ENCODE data around the gene UROD. TPM values are rescaled to one million over a fixed set of nuclear protein-coding genes. Genes with fewer than 3 reads are reported as not detected.
"Not testable (repeated sequence)": the region's sequence is repeated elsewhere in the genome, so short reads cannot be mapped to it uniquely, and the experiment has no call there.

UROD gene
- total RNA-seq: 10 to 100 TPM; 71.9 to 87.6 (median 80.0) TPM
- polyA plus RNA-seq: 91.0 TPM
- long read RNA-seq, donor 1, transcript UROD-201 (10 exons, 1,300 nt): major isoform, 60 of 97 reads
- long read RNA-seq, donor 1, partial matches to known transcripts: 6 of 97 reads
- long read RNA-seq, donor 1, other reads (novel, unspliced or antisense): 27 of 97 reads
- long read RNA-seq, donor 2, transcript UROD-201 (10 exons, 1,300 nt): major isoform, 46 of 61 reads
- long read RNA-seq, donor 2, partial matches to known transcripts: 5 of 61 reads
- long read RNA-seq, donor 2, other reads (novel, unspliced or antisense): 8 of 61 reads
- long read RNA-seq, donor 3, transcript UROD-201 (10 exons, 1,300 nt): major isoform, 92 of 140 reads
- long read RNA-seq, donor 3, partial matches to known transcripts: 6 of 140 reads
- long read RNA-seq, donor 3, other reads (novel, unspliced or antisense): 41 of 140 reads
- long read RNA-seq, donor 4, transcript UROD-201 (10 exons, 1,300 nt): major isoform, 50 of 66 reads
- long read RNA-seq, donor 4, partial matches to known transcripts: 5 of 66 reads
- long read RNA-seq, donor 4, other reads (novel, unspliced or antisense): 11 of 66 reads

DNA sequence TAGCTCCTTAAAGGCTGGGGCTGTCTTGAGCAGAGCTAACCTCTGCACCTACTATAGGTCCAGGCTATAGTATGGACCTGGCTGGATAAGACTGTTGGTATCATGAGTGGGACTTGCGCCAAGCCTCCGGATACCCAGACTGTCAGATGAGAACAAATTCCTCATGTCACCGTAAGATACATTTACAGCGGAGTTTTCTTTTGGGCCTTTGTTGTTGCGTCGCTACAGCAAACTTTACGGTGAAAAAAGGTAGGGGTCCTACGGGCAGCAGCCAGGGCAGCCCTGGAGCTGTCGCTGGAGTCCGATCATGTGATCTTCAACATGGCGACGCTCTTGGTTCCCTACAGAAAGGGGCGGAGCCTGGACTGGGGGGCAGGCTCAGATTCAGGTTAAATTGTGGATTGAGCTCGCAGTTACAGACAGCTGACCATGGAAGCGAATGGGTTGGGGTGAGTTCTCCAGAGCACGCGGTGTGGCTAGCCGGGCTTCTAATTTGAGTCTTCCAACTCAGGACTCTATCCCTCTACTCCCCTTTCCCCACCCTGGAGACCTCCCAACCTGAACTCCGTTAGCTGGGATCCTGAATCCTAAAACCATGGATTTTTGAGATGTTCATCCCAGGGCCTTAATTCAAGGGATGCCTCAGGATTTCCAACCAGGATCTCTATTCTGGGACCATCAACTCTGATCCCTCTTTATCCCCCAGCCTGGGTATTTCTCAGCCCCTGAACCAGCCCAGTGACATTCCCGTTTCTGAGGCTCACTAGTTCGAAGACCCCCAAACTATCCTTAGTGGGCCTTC, at the start of gene UROD:
TSS of gene UROD (plus strand) at position 418 of the 802 bp plus-strand sequence. CDS start at position 430, 12 bp downstream.
- Histone ChIP-seq H3K4me1 (ENCODE audit: control insufficient read depth, insufficient read depth, low read length) (peaks cover 9% of the 10 kb centered on the region), H3K9me3 (ENCODE audit: control insufficient read depth, low read length) (no peaks in the 10 kb centered on the region), H3K27ac (ENCODE audit: low read length) (peak within 1 kb of the TSS; percentile 91), H3K27me3 (ENCODE audit: control insufficient read depth, insufficient read depth) (no peaks in the 10 kb centered on the region), H3K4me3 (ENCODE audit: low read length) (peak within 1 kb of the TSS; percentile 78)
- WGBS: under 1% methylated on average over 21 of the region's 21 CpGs
- ATAC-seq (peak; percentile 93), DNase-seq (peak; percentile 93 to 97 (median 95))
- intact Hi-C loops (cut with DNase I): loop anchor here in 3 of 4 donors (5.0 kb wide), 2 partner anchors 290 to 480 kb away; partner anchors contain the start of gene TESK2 (in 2 of the 3)

DNA sequence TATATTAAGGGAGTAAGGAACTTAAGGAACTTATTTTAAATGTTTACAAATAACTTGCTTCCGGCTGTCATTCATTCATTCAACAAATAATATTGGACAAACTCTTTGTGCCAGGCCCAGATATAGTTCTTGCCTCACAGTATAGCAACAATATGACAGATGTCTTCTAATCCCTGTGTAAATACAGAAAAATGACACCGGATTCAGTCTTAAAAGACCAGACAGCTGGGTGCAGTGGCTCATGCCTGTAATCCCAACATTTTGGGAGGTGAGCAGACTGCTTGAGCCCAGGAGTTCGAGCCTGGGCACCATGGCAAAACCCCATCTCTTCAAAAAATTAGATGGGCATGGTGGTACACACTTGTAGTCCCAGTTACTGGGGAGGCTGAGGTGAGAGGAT, 49.3 kb upstream of the UROD start:
- intact Hi-C loops (cut with DNase I): no loop called here
- 98% methylated on average over 3 of the region's 3 CpGs for WGBS
- no peaks in the 10 kb centered on the region for H3K27me3 ChIP-seq (ENCODE audit: control insufficient read depth, insufficient read depth)
- no peaks in the 10 kb centered on the region for H3K4me1 ChIP-seq (ENCODE audit: control insufficient read depth, insufficient read depth, low read length)
- no peak overlapping the region for H3K4me3 ChIP-seq (ENCODE audit: low read length)
- no peak overlapping the region for H3K27ac ChIP-seq (ENCODE audit: low read length)
- no peaks in the 10 kb centered on the region for H3K9me3 ChIP-seq (ENCODE audit: control insufficient read depth, low read length)
- ATAC-seq (no peak), DNase-seq (no peak)

DNA sequence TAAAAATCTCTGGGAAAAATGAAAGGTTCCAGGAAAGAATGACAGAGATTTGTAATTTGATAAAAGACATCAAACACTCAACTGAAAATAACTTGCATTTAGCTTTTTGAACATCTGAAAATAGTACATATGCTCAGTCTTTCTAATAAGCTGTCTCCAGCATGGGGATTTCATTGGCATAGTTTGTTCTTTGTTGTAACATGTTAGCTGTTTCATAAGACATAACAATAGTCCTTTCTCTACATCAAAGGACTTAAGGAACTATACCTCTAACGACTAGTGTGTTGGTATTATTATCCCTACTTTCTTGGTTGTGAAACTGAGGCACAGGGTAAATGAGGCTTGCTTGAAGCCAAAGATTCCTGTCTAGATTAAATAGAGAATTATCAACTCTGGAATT, 47.7 kb upstream of the UROD start:
- no peak overlapping the region for H3K27ac ChIP-seq (ENCODE audit: low read length)
- intact Hi-C loops (cut with DNase I): no loop called here
- no peaks in the 10 kb centered on the region for H3K9me3 ChIP-seq (ENCODE audit: control insufficient read depth, low read length)
- H3K27me3 ChIP-seq (ENCODE audit: control insufficient read depth, insufficient read depth): no peaks in the 10 kb centered on the region
- H3K4me1 ChIP-seq (ENCODE audit: control insufficient read depth, insufficient read depth, low read length): no peaks in the 10 kb centered on the region
- DNase-seq (no peak), ATAC-seq (no peak)
- 77% methylated on average over 1 of the region's 1 CpG for WGBS
- H3K4me3 ChIP-seq (ENCODE audit: low read length): no peak overlapping the region

DNA sequence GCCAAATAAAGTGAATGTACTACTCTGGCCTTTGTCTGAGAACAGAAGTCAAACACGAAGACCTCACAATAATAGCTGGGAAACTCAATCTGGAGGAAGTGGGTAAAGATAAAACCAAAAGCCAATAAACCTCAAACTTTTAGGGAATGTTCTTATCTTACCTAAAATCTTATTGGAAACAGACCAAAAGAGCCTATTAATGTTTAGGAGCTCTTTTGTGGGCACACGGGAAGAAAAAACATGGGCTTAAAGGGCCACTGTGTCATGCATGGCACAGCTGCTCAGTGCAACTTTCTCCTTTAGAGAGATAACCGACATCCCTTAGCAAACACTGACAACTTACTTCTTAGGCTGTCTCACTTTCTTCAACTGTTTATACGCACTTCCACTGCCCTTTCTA, 41.7 kb upstream of the UROD start:
- Histone ChIP-seq H3K9me3 (ENCODE audit: control insufficient read depth, low read length) (no peaks in the 10 kb centered on the region), H3K4me3 (ENCODE audit: low read length) (no peak overlapping the region), H3K4me1 (ENCODE audit: control insufficient read depth, insufficient read depth, low read length) (no peaks in the 10 kb centered on the region), H3K27me3 (ENCODE audit: control insufficient read depth, insufficient read depth) (no peaks in the 10 kb centered on the region), H3K27ac (ENCODE audit: low read length) (no peak overlapping the region)
- DNase-seq: no peak
- WGBS: 60% methylated on average over 4 of the region's 4 CpGs
- intact Hi-C loops (cut with DNase I): no loop called here
- peak in 1 of 2 donors; percentile 58 for ATAC-seq

DNA sequence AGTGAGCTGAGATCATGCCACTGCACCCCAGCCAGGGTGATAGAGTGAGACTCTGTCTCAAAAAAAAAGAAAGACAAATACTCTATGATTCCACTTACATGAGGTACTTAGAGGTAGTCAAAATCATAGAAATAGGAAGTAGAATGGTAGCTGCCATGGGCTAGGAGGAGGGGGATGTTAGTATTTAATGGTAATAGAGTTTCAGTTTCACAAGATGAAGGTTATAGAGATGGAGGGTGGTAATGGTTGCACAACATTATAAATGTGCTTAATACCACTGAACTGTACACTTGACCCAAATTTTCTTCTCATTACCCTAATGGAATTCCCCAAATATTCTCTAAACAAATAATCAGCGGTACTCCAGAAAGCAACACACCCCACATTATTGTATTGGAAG, 38.4 kb upstream of the UROD start:
- ATAC-seq (no peak), DNase-seq (no peak)
- Histone ChIP-seq H3K27ac (ENCODE audit: low read length) (no peak overlapping the region), H3K4me1 (ENCODE audit: control insufficient read depth, insufficient read depth, low read length) (no peaks in the 10 kb centered on the region), H3K27me3 (ENCODE audit: control insufficient read depth, insufficient read depth) (no peaks in the 10 kb centered on the region), H3K9me3 (ENCODE audit: control insufficient read depth, low read length) (no peaks in the 10 kb centered on the region), H3K4me3 (ENCODE audit: low read length) (no peak overlapping the region)
- intact Hi-C loops (cut with DNase I): no loop called here
- WGBS: 99% methylated on average over 1 of the region's 1 CpG

DNA sequence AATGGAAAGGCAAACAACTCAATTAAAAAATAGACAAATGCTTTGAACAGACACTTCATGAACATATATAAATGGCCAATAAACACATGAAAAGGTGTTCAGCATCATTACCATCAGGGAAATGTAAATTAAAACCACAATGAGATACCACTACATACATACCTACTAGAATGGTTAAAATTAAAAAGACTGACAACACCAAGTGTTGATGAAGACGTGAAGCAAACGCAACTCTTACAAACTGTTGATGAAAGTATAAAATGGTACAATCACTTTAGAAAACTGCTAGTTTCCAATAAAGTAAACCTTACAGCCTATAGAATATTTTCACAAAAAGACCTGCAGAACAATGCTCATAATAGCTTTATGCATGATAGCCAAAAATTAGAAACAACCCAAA, 35.8 kb upstream of the UROD start:
- DNase-seq (no peak), ATAC-seq (no peak)
- no peaks in the 10 kb centered on the region for H3K27me3 ChIP-seq (ENCODE audit: control insufficient read depth, insufficient read depth)
- 97% methylated on average over 2 of the region's 2 CpGs for WGBS
- intact Hi-C loops (cut with DNase I): no loop called here
- no peaks in the 10 kb centered on the region for H3K4me1 ChIP-seq (ENCODE audit: control insufficient read depth, insufficient read depth, low read length)
- no peaks in the 10 kb centered on the region for H3K9me3 ChIP-seq (ENCODE audit: control insufficient read depth, low read length)
- no peak overlapping the region for H3K4me3 ChIP-seq (ENCODE audit: low read length)
- H3K27ac ChIP-seq (ENCODE audit: low read length): no peak overlapping the region

DNA sequence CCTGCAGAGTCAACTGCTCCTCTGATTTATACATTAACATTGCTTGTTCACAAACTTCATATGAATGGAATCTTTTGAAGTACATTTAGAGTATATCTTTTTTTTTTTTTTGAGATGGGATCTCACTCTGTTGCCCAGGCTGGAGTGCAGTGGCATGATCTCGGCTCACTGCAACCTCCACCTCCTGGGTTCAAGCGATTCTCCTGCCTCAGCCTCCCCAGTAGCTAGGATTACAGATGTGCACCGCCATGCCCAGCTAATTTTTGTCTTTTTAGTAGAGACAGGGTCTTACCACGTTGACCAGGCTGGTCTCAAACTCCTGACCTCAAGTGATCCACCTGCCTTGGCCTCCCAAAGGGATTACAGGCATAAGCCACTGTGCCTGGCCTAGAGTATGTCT, 34.7 kb upstream of the UROD start:
- H3K4me3 ChIP-seq (ENCODE audit: low read length); H3K27me3 ChIP-seq (ENCODE audit: control insufficient read depth, insufficient read depth); intact Hi-C loops (cut with DNase I); DNase-seq; H3K9me3 ChIP-seq (ENCODE audit: control insufficient read depth, low read length); ATAC-seq; H3K4me1 ChIP-seq (ENCODE audit: control insufficient read depth, insufficient read depth, low read length); H3K27ac ChIP-seq (ENCODE audit: low read length): not testable (repeated sequence)
- 95% methylated on average over 4 of the region's 4 CpGs for WGBS

DNA sequence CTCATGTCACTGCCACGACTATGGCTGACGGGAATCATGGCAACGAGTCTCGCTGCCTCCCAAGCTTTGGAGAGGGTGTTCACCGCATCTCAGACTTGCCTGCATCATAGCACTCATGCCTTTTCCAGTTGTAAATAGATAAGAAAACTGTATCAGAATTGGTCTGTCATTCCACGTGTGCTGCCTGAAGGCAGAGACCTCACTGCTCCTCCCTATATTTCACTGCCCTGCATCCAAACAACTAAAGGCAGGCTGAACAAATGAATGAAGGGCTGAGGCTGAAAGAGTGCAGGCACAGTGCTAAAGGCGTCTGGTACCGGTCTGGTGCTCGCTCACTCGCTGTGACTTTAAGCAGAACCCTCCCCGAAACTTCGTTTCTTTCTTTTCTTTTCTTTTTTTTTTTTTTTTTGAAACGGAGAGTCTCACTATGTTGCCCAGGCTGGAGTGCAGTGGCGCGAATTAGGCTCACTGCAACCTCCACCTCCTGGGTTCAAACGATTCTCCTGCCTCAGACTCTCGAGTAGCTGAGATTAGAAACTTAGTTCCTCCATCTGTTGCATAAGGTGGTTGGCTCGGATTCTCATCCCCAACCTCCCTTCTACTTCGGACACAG, 26.2 kb upstream of the UROD start:
- ATAC-seq (peak in 1 of 2 donors; percentile 2), DNase-seq (no peak)
- peaks cover 4% of the 10 kb centered on the region for H3K4me1 ChIP-seq (ENCODE audit: control insufficient read depth, insufficient read depth, low read length)
- intact Hi-C loops (cut with DNase I): loop anchor here in 1 of 4 donors (10.0 kb wide), 1 partner anchor 151 kb away; no protein-coding TSS in a partner anchor
- whole genome bisulfite sequencing: 4% methylated on average over 19 of the region's 19 CpGs
- H3K27me3 ChIP-seq (ENCODE audit: control insufficient read depth, insufficient read depth): no peaks in the 10 kb centered on the region
- no peaks in the 10 kb centered on the region for H3K9me3 ChIP-seq (ENCODE audit: control insufficient read depth, low read length)
- peak overlapping the region; percentile 15 for H3K27ac ChIP-seq (ENCODE audit: low read length)
- peak overlapping the region; percentile 66 for H3K4me3 ChIP-seq (ENCODE audit: low read length)

DNA sequence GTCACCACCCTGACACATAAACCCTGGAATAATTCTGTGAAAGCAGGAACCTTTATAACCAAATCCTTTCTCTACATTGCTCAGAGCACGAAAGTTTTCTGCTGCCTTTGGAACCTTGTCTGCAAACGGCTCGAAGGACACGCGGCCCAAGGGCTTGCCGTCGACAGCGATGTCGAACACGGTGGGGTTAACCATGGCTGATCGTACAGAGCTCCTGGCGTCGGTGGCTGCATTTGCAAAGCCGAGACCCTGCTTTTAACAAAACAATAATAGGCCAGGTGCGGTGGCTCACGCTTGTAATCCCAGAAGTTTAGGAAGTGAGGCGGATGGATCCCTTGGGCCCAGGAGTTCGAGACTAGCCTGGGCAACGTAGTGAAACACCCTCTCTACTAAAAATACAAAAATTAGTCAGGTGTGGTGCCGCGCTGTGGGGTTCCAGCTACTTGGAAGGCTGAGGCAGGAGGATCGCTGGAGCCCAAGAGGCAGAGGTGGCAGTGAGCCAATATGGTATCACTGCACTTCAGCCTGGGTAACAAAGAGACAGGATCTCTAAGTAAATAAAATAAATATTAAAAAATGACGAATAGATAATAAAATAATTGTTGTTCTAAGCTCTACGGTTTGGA, 23.4 kb upstream of the UROD start:
- 88% methylated on average over 24 of the region's 24 CpGs for WGBS
- Histone ChIP-seq H3K9me3 (ENCODE audit: control insufficient read depth, low read length) (no peaks in the 10 kb centered on the region), H3K4me1 (ENCODE audit: control insufficient read depth, insufficient read depth, low read length) (peaks cover 4% of the 10 kb centered on the region), H3K27ac (ENCODE audit: low read length) (no peak overlapping the region), H3K27me3 (ENCODE audit: control insufficient read depth, insufficient read depth) (no peaks in the 10 kb centered on the region), H3K4me3 (ENCODE audit: low read length) (no peak overlapping the region)
- intact Hi-C loops (cut with DNase I): loop anchor here in 1 of 4 donors (10.0 kb wide), 1 partner anchor 154 kb away; no protein-coding TSS in a partner anchor
- no peak for DNase-seq
- ATAC-seq: no peak

DNA sequence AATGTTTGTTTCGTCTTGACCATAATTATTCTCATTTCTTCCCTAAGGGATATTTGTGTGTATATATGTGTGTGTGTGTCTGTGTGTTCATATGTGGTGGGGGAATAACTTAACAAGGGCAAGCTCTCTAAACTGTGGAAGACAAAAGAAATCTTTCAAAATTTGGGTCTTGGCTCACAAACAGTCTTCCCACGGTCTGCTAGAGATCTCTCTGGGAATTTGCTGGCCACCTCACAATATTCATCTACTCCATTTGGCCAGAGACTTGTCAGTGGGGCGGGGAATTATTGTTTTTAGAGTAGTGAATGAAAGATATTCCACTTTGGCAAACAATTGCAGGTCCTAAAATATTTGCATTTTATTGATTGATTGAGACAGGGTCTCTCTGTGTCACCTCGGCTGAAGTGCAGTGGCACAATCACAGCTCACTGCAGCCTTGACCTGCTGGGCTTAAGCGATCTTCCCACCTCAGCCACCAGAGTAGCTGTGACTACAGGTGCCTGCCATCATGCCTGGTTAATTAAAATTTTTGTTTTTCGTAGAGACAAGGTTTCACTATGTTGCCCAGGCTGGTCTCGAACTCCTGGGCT, 17.6 kb upstream of the UROD start:
- H3K27ac ChIP-seq (ENCODE audit: low read length): no peak overlapping the region
- DNase-seq (no peak), ATAC-seq (peak; percentile 53 to 63)
- no peak overlapping the region for H3K4me3 ChIP-seq (ENCODE audit: low read length)
- intact Hi-C loops (cut with DNase I): no loop called here
- peaks cover 1% of the 10 kb centered on the region for H3K4me1 ChIP-seq (ENCODE audit: control insufficient read depth, insufficient read depth, low read length)
- H3K9me3 ChIP-seq (ENCODE audit: control insufficient read depth, low read length): no peaks in the 10 kb centered on the region
- 62% methylated on average over 7 of the region's 7 CpGs for WGBS
- no peaks in the 10 kb centered on the region for H3K27me3 ChIP-seq (ENCODE audit: control insufficient read depth, insufficient read depth)
